WTC11 (cell line): Measurements from ENCODE around the gene NAT9. TPM values are rescaled to one million over a fixed set of nuclear protein-coding genes. Genes with fewer than 3 reads are reported as not detected.

Experiments used
- ATAC-seq: fragments of 200-7000 bp; cut with Tn5 transposase; 2 replicates; pipeline ENCODE4 v1.10.0; 2021; ENCODE audit warnings: mild to moderate bottlenecking, moderate library complexity
- CTCF ChIA-PET: fragments of 300-600 bp; sonication (Branson Sonifier 250); formaldehyde crosslinking; loops from one replicate; lab custom pipeline; 2021; ENCODE audit warnings: antibody characterized with exemption; lab: Charles Lee
- POLR2A ChIA-PET: fragments of 350-600 bp; sonication (Branson Sonifier 250); formaldehyde crosslinking; loops from one replicate; lab custom pipeline; 2021; ENCODE audit warnings: antibody characterized with exemption; lab: Charles Lee
- DNase-seq: peaks from one replicate; pipeline ENCODE4 v3.0.0; 2021; ENCODE audit warnings: low spot score
- H3K27ac Mint-ChIP-seq: 2 replicates; pipeline ENCODE4 v1.8.0; 2021; ENCODE audit warnings: mixed read lengths
- H3K27me3 Mint-ChIP-seq: 2 replicates; pipeline ENCODE4 v1.8.0; 2021; ENCODE audit warnings: low read depth, mild to moderate bottlenecking, moderate library complexity, mixed read lengths
- H3K36me3 Mint-ChIP-seq: 2 replicates; pipeline ENCODE4 v1.8.0; 2021; ENCODE audit warnings: mixed read lengths
- H3K4me1 Mint-ChIP-seq: 2 replicates; pipeline ENCODE4 v1.8.0; 2022; ENCODE audit warnings: mixed read lengths
- H3K4me3 Mint-ChIP-seq: 2 replicates; pipeline ENCODE4 v1.8.0; 2021; ENCODE audit warnings: mild to moderate bottlenecking, moderate library complexity, mixed read lengths
- H3K9me3 Mint-ChIP-seq: 2 replicates; pipeline ENCODE4 v1.8.0; 2021; ENCODE audit warnings: mixed read lengths
- ATF1 ChIP-seq: sonication (generic); formaldehyde crosslinking; IDR thresholded peaks from 2 replicates; pipeline ENCODE4 v1.8.1; 2023; ENCODE audit warnings: mild to moderate bottlenecking, moderate library complexity, missing genetic modification reagents
- CREB1 ChIP-seq: sonication (generic); formaldehyde crosslinking; IDR thresholded peaks from 2 replicates; pipeline ENCODE4 v1.8.0; 2023; ENCODE audit warnings: mild to moderate bottlenecking, missing genetic modification reagents
- CREM ChIP-seq: sonication (generic); formaldehyde crosslinking; IDR thresholded peaks from 2 replicates; pipeline ENCODE4 v1.8.1; 2022; ENCODE audit warnings: mild to moderate bottlenecking, missing genetic modification reagents, moderate library complexity
- ELF4 ChIP-seq: sonication (generic); formaldehyde crosslinking; IDR thresholded peaks from 2 replicates; pipeline ENCODE4 v1.8.1; 2022; ENCODE audit warnings: low read depth, mild to moderate bottlenecking, moderate library complexity, missing genetic modification reagents
- ERG ChIP-seq: fragments of 250-450 bp; sonication (Bioruptor Pico); IDR thresholded peaks from 2 replicates; pipeline ENCODE4 v1.8.0; 2021; ENCODE audit warnings: mild to moderate bottlenecking
- FOXK1 ChIP-seq: sonication (generic); formaldehyde crosslinking; IDR thresholded peaks from 2 replicates; pipeline ENCODE4 v1.8.0; 2022; ENCODE audit warnings: mild to moderate bottlenecking, moderate library complexity, missing genetic modification reagents
- GTF2I ChIP-seq: fragments of 250-450 bp; sonication (Bioruptor Pico); conservative IDR thresholded peaks from 2 replicates; pipeline ENCODE4 v1.4.0; 2021; ENCODE audit warnings: mild to moderate bottlenecking
- JAZF1 ChIP-seq: fragments of 250-450 bp; sonication (Bioruptor Pico); IDR thresholded peaks from 2 replicates; pipeline ENCODE4 v1.9.0; 2021; ENCODE audit warnings: moderate library complexity, mild to moderate bottlenecking, inconsistent platforms
- MXD4 ChIP-seq: fragments of 250-450 bp; sonication (Bioruptor Pico); IDR thresholded peaks from 2 replicates; pipeline ENCODE4 v1.8.0; 2021; ENCODE audit warnings: mild to moderate bottlenecking, moderate library complexity, borderline replicate concordance
- PRDM15 ChIP-seq: sonication (generic); formaldehyde crosslinking; IDR thresholded peaks from 2 replicates; pipeline ENCODE4 v1.8.0; 2022; ENCODE audit warnings: missing genetic modification reagents
- total RNA-seq: library from RNA; stranded (reverse); gene quantifications from 3 replicates; pipeline ENCODE4 v1.2.3, GENCODE V29; 2021
- TF ChIP-seq, protein P1 (sequence below): fragments of 250-450 bp; sonication (Bioruptor Pico); IDR thresholded peaks from 2 replicates; pipeline ENCODE4 v1.9.0; 2021; ENCODE audit warnings: mild to moderate bottlenecking, borderline replicate concordance
- TF ChIP-seq, protein P2 (sequence below): fragments of 200-600 bp; IDR thresholded peaks from 2 replicates; pipeline ENCODE4 v1.8.0; 2022; ENCODE audit warnings: antibody characterized with exemption
- TF ChIP-seq, protein P3 (sequence below): sonication (generic); formaldehyde crosslinking; IDR thresholded peaks from 2 replicates; pipeline ENCODE4 v1.8.0; 2022; ENCODE audit warnings: mild to moderate bottlenecking, missing genetic modification reagents
- TF ChIP-seq, protein P4 (sequence below): sonication (generic); formaldehyde crosslinking; conservative IDR thresholded peaks from 2 replicates; pipeline ENCODE4 v1.8.1; 2023; ENCODE audit warnings: mild to moderate bottlenecking, low read depth, missing genetic modification reagents, moderate library complexity
- TF ChIP-seq, protein P5 (sequence below): sonication (generic); formaldehyde crosslinking; IDR thresholded peaks from 2 replicates; pipeline ENCODE4 v1.8.0; 2023; ENCODE audit warnings: missing genetic modification reagents, mild to moderate bottlenecking, borderline replicate concordance

Gene NAT9
- total RNA-seq, 1 experiment from 2014 or later = 67.1 TPM

- Mint-ChIP-seq H3K4me3 (no peak overlapping the region), H3K9me3 (no peaks in the 10 kb centered on the region), H3K4me1 (peaks cover 5% of the 10 kb centered on the region), H3K27me3 (no peaks in the 10 kb centered on the region), H3K27ac (peak overlapping the region; percentile 89), H3K36me3 (peaks cover 35% of the 10 kb centered on the region)
- TF ChIP-seq, protein P1, sequence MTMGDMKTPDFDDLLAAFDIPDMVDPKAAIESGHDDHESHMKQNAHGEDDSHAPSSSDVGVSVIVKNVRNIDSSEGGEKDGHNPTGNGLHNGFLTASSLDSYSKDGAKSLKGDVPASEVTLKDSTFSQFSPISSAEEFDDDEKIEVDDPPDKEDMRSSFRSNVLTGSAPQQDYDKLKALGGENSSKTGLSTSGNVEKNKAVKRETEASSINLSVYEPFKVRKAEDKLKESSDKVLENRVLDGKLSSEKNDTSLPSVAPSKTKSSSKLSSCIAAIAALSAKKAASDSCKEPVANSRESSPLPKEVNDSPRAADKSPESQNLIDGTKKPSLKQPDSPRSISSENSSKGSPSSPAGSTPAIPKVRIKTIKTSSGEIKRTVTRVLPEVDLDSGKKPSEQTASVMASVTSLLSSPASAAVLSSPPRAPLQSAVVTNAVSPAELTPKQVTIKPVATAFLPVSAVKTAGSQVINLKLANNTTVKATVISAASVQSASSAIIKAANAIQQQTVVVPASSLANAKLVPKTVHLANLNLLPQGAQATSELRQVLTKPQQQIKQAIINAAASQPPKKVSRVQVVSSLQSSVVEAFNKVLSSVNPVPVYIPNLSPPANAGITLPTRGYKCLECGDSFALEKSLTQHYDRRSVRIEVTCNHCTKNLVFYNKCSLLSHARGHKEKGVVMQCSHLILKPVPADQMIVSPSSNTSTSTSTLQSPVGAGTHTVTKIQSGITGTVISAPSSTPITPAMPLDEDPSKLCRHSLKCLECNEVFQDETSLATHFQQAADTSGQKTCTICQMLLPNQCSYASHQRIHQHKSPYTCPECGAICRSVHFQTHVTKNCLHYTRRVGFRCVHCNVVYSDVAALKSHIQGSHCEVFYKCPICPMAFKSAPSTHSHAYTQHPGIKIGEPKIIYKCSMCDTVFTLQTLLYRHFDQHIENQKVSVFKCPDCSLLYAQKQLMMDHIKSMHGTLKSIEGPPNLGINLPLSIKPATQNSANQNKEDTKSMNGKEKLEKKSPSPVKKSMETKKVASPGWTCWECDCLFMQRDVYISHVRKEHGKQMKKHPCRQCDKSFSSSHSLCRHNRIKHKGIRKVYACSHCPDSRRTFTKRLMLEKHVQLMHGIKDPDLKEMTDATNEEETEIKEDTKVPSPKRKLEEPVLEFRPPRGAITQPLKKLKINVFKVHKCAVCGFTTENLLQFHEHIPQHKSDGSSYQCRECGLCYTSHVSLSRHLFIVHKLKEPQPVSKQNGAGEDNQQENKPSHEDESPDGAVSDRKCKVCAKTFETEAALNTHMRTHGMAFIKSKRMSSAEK (CRISPR knock-in tag) = no peak
- TF ChIP-seq JAZF1 (no peak), FOXK1 (CRISPR knock-in tag) (no peak), ELF4 (CRISPR knock-in tag) (no peak), ATF1 (CRISPR knock-in tag) (no peak), GTF2I (CRISPR knock-in tag) (no peak), PRDM15 (CRISPR knock-in tag) (peak; percentile 51; the same call in 1 of the 2 replicates)
- TF ChIP-seq, protein P2, sequence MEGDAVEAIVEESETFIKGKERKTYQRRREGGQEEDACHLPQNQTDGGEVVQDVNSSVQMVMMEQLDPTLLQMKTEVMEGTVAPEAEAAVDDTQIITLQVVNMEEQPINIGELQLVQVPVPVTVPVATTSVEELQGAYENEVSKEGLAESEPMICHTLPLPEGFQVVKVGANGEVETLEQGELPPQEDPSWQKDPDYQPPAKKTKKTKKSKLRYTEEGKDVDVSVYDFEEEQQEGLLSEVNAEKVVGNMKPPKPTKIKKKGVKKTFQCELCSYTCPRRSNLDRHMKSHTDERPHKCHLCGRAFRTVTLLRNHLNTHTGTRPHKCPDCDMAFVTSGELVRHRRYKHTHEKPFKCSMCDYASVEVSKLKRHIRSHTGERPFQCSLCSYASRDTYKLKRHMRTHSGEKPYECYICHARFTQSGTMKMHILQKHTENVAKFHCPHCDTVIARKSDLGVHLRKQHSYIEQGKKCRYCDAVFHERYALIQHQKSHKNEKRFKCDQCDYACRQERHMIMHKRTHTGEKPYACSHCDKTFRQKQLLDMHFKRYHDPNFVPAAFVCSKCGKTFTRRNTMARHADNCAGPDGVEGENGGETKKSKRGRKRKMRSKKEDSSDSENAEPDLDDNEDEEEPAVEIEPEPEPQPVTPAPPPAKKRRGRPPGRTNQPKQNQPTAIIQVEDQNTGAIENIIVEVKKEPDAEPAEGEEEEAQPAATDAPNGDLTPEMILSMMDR = no peak
- CTCF ChIA-PET = interaction anchor here (1.2 to 12.0 kb wide), 3 partner anchors 19 to 31 kb away, joined by 3 to 262 read pairs (median 6); partner anchors contain the start of gene RAB37
- no peak for DNase-seq
- ATAC-seq = no peak
- POLR2A ChIA-PET = no interaction called here
Observed at GRCh38 chr17:74768069-74768762, 7.9 kb downstream of the NAT9 start.

GRCh38 chr17:74767111-74767516 is 9.0 kb downstream of the NAT9 start:
- H3K27me3 Mint-ChIP-seq = no peaks in the 10 kb centered on the region
- TF ChIP-seq ERG (CRISPR knock-in tag) = no peak
- TF ChIP-seq, protein P3, sequence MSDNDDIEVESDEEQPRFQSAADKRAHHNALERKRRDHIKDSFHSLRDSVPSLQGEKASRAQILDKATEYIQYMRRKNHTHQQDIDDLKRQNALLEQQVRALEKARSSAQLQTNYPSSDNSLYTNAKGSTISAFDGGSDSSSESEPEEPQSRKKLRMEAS (CRISPR knock-in tag) = no peak
- no peak for TF ChIP-seq CREB1 (CRISPR knock-in tag)
- no peak for TF ChIP-seq CREM (CRISPR knock-in tag)
- TF ChIP-seq, protein P4, sequence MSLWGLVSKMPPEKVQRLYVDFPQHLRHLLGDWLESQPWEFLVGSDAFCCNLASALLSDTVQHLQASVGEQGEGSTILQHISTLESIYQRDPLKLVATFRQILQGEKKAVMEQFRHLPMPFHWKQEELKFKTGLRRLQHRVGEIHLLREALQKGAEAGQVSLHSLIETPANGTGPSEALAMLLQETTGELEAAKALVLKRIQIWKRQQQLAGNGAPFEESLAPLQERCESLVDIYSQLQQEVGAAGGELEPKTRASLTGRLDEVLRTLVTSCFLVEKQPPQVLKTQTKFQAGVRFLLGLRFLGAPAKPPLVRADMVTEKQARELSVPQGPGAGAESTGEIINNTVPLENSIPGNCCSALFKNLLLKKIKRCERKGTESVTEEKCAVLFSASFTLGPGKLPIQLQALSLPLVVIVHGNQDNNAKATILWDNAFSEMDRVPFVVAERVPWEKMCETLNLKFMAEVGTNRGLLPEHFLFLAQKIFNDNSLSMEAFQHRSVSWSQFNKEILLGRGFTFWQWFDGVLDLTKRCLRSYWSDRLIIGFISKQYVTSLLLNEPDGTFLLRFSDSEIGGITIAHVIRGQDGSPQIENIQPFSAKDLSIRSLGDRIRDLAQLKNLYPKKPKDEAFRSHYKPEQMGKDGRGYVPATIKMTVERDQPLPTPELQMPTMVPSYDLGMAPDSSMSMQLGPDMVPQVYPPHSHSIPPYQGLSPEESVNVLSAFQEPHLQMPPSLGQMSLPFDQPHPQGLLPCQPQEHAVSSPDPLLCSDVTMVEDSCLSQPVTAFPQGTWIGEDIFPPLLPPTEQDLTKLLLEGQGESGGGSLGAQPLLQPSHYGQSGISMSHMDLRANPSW (CRISPR knock-in tag) = no peak
- TF ChIP-seq, protein P5, sequence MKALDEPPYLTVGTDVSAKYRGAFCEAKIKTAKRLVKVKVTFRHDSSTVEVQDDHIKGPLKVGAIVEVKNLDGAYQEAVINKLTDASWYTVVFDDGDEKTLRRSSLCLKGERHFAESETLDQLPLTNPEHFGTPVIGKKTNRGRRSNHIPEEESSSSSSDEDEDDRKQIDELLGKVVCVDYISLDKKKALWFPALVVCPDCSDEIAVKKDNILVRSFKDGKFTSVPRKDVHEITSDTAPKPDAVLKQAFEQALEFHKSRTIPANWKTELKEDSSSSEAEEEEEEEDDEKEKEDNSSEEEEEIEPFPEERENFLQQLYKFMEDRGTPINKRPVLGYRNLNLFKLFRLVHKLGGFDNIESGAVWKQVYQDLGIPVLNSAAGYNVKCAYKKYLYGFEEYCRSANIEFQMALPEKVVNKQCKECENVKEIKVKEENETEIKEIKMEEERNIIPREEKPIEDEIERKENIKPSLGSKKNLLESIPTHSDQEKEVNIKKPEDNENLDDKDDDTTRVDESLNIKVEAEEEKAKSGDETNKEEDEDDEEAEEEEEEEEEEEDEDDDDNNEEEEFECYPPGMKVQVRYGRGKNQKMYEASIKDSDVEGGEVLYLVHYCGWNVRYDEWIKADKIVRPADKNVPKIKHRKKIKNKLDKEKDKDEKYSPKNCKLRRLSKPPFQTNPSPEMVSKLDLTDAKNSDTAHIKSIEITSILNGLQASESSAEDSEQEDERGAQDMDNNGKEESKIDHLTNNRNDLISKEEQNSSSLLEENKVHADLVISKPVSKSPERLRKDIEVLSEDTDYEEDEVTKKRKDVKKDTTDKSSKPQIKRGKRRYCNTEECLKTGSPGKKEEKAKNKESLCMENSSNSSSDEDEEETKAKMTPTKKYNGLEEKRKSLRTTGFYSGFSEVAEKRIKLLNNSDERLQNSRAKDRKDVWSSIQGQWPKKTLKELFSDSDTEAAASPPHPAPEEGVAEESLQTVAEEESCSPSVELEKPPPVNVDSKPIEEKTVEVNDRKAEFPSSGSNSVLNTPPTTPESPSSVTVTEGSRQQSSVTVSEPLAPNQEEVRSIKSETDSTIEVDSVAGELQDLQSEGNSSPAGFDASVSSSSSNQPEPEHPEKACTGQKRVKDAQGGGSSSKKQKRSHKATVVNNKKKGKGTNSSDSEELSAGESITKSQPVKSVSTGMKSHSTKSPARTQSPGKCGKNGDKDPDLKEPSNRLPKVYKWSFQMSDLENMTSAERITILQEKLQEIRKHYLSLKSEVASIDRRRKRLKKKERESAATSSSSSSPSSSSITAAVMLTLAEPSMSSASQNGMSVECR (CRISPR knock-in tag) = no peak
- TF ChIP-seq MXD4 = no peak

More at GRCh38 chr17:74767111-74767516, 9.0 kb downstream of the NAT9 start:
- DNase-seq = no peak
- Mint-ChIP-seq H3K36me3 (peaks cover 24% of the 10 kb centered on the region), H3K4me3 (no peak overlapping the region), H3K27ac (no peak overlapping the region), H3K9me3 (no peaks in the 10 kb centered on the region), H3K4me1 (peaks cover 11% of the 10 kb centered on the region)
- ChIA-PET POLR2A (no interaction called here), CTCF (interaction anchor here (1.0 to 12.0 kb wide), 4 partner anchors 18 to 110 kb away, joined by 3 to 262 read pairs (median 6); partner anchors contain the start of gene RAB37)
- no peak for ATAC-seq
